Superior temporal gyrus (tissue), 1 donor: Measurements from ENCODE around the gene SLC17A5.
A peak's percentile ranks its signal among the peaks of the same experiment; 100 is the strongest.
"Not testable (repeated sequence)": the region's sequence is repeated elsewhere in the genome, so short reads cannot be mapped to it uniquely, and the experiment has no call there.

Experiments used
- DNase-seq: peaks from one replicate; pipeline ENCODE4 v3.0.0-alpha.2; 2016; ENCODE audit errors: extremely low spot score

SLC17A5 gene

GRCh38 chr6:73566954-73567591 is 86.7 kb downstream of the SLC17A5 start:
- DNase-seq, result no peak

GRCh38 chr6:73566486-73566871 is 87.3 kb downstream of the SLC17A5 start:
- not testable (repeated sequence) for DNase-seq

- DNase-seq, result no peak
Observed at GRCh38 chr6:73565767-73566485, 87.9 kb downstream of the SLC17A5 start.

GRCh38 chr6:73564578-73565345 is 89.0 kb downstream of the SLC17A5 start:
- DNase-seq, result no peak

GRCh38 chr6:73562558-73562957 is 91.2 kb downstream of the SLC17A5 start:
- no peak for DNase-seq

GRCh38 chr6:73560853-73561407 is 92.9 kb downstream of the SLC17A5 start:
- DNase-seq, result no peak

- DNase-seq, result no peak
Observed at GRCh38 chr6:73560182-73560732, 93.5 kb downstream of the SLC17A5 start.

- not testable (repeated sequence) for DNase-seq
Observed at GRCh38 chr6:73559399-73559794, 94.4 kb downstream of the SLC17A5 start.

- no peak for DNase-seq
Observed at GRCh38 chr6:73558624-73559398, 95.0 kb downstream of the SLC17A5 start.

GRCh38 chr6:73556836-73557235 is 97.0 kb downstream of the SLC17A5 start:
- DNase-seq, result peak; percentile 48

- DNase-seq, result not testable (repeated sequence)
Observed at GRCh38 chr6:73555380-73555949, 98.3 kb downstream of the SLC17A5 start.

- DNase-seq, result not testable (repeated sequence)
Observed at GRCh38 chr6:73551115-73551514, 102.7 kb downstream of the SLC17A5 start.

- DNase-seq, result no peak
Observed at GRCh38 chr6:73548458-73549446, 105.0 kb downstream of the SLC17A5 start.

GRCh38 chr6:73547036-73547435 is 106.8 kb downstream of the SLC17A5 start:
- no peak for DNase-seq
